SHP77 (cell line): ENCODE results near the gene GLCCI1.
A peak's percentile ranks its signal among the peaks of the same experiment; 100 is the strongest.
"Not testable (repeated sequence)": the region's sequence is repeated elsewhere in the genome, so short reads cannot be mapped to it uniquely, and the experiment has no call there.

Source experiments
- DNase-seq, 2 experiments: peaks; one replicate each; lab custom pipeline; 2025; lab: John Stamatoyannopoulos, UW

Gene GLCCI1

DNA sequence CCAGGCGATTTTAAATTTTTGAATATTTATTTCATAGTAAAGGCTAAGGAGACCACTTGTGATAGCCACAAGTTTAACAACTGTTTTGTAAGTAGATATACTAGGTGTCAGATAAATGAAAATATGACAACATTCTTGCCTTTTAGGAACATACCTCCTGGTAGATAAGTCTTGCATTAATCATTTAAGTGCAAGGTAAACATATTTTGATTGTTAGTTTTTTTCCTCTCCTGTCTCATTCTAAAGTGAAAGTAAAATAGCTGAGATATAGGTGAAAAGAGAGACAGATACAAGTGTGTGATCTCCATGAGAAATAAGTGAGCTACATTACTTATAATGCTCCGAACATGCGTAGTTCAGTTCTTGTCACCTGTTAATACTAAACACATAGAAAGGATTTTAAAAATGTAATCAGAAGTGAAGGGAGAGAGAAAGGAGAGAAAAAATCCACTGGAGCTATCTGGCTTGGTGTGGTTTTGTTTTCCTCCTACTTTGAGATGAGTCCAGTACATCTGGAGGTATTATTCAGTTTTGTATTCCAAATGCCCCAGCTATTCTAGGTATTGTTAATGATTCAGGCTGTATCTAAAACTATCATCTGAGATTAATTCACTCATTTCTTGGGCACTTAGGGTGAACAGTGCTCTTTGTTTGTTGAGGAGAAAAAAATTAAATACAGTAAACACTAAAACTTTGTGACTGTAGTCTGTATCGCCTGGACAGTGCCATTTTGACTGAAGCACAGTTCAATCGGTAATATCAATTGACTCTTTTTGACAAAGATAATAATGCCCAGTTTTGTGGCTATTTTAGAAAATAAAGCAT is 21.2 kb downstream of the GLCCI1 start:
- no peak for DNase-seq

DNA sequence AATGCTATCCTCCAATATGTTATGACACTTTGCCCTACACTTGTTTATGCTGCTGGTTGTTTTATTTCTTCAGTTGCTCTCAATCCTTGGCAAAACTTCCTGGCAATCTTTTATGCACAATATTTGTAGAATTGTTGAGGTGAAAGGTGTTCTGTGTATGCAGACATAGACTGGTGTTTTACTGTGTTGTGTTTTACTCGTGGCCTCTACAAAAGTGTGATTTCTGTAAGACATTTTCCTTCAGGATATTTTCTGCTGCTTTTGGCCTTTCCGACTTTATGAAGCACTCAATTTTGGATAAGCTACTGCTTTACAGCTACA is 21.8 kb downstream of the GLCCI1 start:
- no peak for DNase-seq

DNA sequence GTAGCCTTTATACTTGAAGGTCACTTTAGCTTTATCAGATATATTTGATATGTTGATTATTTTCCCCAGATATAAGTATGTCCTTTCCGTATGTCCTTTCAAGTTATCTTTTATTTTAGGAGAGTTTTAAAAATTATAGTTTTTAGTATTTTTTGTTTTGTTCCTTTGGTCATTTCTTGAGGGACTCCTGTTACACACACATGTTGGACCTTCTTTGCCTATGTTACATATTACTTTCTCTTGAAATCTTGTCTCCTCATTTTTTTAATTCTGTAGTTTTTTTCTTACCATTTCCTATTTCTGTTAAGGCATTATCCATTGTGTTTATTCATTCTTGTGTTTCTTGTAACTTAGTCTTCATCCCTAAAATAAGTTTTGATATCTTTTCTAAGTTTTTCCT is 23.9 kb downstream of the GLCCI1 start:
- no peak for DNase-seq

DNA sequence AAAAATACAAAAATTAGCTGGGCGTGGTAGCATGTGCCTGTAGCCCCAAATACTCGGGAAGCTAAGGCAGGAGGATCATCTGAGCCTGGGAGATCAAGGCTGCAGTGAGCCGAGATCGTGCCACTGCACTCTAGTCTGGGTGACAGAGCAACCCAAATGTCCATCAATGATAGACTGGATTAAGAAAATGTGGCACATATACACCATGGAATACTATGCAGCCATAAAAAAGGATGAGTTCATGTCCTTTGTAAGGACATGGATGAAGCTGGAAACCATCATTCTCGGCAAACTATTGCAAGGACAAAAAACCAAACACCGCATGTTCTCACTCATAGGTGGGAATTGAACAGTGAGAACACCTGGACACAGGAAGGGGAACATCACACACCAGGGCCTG is 26.8 kb downstream of the GLCCI1 start:
- DNase-seq: not testable (repeated sequence)

DNA sequence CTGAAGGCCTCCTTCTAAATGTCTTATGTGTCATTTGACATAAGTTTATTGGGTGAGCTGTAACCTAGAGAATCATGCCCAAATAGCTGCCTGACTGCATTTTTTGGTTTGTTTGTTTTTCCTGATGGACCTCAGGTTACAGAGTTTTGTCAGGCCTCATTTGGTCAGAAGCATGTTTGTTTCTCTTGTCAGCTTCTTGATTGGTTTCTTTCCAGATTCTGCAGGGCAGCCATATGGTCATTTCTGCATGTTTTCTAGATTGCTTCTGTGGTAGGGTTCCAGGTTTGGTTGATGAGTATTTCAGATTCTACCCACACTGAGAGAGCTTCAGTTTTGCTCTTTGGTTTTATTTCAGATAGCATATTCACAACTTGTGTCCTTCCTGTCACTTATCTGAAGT is 28.0 kb downstream of the GLCCI1 start:
- DNase-seq: no peak

DNA sequence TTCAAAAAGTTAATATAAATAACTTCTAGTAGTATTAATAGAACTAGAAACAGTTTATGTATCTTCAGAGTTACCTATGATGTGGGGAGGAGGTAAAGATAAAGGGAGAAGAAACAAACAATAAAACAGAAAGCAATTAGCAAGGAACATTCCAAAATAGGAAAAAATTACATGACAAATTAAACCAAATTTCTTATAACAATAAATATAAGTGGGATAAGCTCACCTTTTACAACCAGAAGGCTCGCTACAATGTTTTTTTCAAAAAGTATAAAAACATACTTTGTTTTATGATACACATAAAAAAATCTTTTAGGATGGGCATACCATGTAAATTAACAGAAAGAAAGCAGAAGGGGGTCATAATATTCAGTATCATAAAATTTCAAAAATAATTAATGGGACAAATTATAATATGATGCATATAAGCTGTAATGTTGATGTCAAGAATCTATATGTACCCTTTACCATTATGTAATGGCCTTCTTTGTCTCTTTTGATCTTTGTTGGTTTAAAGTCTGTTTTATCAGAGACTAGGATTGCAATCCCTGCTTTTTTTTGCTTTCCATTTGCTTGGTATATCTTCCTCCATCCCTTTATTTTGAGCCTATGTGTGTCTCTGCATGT is 31.8 kb downstream of the GLCCI1 start:
- DNase-seq: no peak

DNA sequence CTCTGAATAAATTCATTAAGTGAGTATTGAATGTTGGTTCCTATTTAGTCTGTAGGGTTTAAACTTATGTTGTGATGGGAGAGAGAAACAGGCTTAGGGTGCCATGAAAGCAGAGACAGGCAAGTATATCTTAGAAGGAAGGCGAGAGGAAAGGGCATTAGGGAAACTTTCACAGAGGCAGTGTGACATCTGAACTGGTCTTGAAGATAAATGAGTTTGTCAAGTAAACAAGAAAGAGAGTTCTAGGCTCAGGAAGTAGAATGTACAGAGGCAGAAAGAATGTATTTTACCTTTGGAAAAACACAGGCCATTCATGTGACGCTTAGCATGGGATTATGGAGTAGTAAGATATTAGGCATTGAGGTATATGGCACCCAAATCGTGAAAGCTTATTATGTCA is 34.5 kb downstream of the GLCCI1 start:
- no peak for DNase-seq

DNA sequence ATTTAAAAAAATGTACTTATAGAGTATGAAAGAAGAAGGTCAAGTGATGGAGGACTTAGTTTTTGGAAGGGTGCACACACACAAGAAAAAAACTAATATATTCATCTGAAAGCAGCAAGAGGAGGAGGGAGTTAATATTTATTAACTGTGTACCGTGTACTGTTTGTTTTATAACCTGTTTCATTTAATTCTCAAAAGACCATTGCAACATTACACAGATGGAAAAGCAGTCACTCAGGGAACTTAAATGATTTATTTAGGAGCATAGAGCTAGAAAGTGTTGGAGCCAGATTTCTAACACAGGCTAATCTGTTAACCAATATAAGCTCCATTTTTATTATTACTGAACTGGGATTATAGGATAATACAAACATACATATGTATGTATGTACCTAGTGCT is 36.7 kb downstream of the GLCCI1 start:
- DNase-seq: no peak

DNA sequence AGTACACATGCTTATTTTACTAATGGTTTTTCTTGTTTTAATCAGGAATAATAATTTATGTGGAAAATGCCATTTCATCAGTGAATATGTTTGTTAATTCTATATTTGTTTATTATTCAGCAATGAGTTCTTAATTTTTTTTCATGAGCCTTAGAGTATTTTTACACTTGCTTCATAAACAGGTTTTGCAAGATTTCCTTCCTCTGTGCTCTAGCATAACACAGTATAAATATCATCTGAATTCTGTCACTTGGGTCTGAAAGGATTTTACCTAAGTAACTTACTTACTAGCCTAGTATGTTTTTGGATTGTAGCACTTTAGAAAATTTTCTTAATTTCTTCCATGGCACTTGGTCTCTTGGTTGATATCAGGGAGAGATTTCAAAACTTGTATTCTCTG is 45.8 kb downstream of the GLCCI1 start:
- no peak for DNase-seq

DNA sequence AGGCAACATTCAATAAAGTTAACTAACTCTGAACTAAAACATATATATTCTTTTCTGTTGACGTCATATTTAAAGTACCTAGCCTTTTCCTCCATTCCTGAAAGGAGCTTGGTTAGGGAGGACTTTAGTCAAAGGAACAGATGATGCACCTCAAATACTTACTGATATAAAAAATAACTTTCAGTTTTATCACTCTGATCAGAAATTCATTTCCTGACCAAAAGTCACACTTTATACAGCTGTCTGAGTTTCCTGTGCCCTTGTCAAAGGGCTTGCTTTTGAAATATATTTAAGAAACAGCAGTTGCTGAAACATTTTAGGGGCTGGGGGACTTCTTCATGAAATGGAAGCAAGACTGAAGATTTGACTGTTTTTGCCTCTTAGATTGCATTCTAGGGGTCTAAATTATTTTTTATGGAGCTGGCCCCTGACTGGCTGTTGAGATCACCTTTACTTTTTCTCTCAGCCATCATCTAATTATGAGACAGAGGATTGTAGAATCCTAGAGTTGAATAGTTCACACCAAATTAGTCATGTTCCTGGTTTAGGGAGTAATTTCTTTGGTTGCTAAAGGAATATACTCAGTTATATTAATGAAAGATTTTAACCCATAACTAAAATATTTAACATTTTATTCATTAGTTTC is 46.6 kb downstream of the GLCCI1 start:
- DNase-seq: no peak

DNA sequence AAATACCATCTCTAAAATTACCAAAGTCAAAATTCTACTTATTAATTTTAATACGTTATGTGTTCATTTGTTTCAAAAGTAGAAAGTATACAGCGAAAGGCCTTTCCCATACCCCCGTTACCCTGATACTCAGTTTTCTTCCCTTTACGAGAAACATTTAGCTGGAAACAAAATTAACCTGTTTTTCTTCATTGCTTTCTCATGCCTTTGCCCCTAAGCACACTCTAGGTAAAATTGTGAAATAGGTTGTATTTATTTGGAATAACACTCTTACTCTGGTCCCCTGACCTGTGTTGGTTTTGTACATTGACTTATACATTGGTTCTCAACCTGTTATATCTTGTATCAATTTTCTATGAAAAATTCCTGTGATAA is 47.1 kb downstream of the GLCCI1 start:
- DNase-seq: no peak

DNA sequence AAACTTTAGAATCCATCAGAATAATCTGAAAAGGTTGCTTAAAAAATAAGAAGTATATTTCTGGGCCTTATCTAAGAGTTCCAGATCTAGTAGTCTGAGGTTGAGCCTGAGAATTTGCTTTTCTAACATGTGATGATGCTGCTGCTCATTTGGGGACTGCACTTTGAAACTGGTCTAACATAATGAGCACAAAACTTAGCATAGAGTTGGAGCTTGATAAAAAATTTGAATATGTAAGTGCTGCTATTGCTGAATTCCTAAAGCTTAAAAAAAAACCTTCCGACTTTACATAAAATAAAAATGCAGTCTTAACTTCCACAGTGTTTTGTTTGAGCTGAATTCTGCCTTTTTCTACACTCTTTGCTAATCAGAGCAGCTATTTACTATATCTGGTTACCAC is 48.8 kb downstream of the GLCCI1 start:
- no peak for DNase-seq

DNA sequence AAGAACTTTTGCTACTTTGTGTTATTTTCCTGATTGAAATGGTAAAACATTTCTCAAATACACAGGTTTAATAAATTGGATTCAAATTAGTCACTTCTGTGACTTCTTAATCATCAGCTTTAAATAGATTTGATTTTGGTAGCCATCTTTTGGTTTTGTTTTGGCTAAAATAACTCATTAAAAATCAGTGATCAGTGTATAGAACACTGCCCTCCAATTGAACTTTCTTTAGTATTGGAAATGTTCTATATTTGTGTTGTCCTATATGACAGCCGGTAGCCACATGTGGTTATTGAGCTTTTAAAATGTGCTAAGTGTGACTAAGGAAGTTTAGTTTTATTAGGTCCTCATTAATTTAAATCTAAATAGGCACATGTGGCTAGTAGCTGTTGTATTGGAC is 50.4 kb downstream of the GLCCI1 start:
- DNase-seq: no peak

DNA sequence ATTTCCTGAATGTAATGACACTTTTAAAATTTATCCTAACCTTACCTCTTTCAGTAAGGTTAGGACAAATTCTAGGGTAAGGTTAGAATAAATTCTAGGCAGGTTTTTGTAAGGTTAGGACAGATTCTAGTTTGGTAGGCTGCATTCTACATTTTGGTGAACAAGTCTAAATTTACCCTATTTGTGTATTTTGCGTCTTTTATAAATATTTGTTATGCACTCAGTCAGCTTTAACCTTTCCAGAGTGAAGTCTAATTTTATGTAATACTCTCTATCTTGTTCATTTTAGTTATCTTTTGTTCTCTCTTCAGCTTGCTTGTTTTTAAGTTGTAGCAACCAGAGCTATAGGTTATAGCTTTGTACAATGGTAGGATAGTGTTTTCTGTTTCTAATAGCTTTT is 54.0 kb downstream of the GLCCI1 start:
- DNase-seq: no peak

DNA sequence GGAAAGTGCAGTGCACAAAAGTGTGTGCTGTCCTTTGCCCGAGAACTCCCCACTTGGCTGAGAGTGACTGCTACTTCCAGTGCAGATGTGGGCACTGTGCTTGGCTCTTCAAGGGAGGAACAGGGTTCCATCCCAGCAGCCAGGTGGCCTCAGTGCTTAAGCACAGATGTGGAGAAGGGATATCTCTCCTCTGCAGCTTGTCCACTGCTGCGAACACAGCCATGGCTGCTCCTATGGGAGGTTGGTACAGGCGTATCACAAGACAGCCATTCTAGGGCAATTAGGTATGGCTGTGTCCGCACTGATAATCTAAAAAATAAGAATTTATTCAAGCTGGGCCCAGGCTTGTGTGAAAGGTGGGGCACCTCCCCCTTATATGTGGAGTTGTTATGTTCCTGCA is 66.6 kb downstream of the GLCCI1 start:
- DNase-seq: no peak

DNA sequence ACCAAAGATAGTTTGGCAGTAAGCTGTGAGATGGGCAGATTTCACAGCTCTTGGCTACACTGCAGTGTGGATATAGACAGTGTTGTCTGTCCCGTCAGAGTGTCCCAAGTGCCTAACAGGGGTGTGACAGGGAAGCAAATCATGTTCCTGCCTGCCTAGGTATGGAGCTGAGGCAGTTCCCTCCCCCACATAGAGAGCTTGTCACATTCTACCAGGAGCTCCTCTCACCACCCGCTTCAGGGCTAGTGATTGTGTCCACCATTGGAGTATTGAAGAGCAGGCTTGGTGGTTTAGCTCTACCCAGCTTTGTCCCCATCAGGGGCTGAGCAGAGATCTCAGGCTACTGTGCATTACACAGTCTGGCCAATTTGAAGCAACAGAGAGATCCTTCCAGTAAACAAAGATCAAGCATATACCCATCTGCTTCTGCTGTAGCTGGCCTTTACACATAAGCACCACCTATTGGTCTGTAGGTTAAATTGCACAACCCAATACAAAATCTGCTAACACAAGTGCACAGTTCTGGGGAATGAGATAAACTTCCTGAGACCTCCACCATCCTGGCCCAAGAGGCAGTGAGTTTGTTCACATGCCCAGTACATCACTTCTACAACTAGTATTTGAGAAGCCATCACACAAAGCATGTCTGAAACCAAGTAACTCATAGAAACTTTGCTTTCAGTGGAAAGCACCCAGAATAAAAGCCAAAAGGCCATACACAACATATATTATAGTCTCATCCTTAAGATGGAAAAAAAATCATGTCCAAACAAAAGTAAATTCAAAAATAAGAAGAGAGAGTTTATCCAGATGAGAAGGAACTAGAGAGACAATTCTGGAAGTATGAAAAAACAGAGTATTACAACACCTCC is 67.3 kb downstream of the GLCCI1 start:
- DNase-seq: peak; percentile 26 to 54

DNA sequence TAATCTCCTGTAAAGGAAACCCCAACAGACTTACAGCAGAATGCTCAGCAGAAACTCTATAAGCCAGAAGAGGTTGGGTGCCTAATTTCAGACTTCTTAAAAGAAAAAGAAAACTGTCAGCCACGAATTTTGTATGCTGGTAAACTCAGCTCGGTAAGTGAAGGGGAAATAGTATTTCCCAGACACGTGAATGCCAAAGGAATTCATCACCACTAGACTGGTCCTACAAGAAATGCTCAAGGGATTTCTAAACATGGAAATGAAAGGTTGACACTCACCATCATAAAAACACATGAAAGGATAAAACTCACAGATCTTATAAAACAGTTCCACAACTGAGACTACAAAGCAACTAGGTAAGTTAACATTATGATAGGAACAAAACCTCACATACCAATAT is 68.6 kb downstream of the GLCCI1 start:
- DNase-seq: no peak

DNA sequence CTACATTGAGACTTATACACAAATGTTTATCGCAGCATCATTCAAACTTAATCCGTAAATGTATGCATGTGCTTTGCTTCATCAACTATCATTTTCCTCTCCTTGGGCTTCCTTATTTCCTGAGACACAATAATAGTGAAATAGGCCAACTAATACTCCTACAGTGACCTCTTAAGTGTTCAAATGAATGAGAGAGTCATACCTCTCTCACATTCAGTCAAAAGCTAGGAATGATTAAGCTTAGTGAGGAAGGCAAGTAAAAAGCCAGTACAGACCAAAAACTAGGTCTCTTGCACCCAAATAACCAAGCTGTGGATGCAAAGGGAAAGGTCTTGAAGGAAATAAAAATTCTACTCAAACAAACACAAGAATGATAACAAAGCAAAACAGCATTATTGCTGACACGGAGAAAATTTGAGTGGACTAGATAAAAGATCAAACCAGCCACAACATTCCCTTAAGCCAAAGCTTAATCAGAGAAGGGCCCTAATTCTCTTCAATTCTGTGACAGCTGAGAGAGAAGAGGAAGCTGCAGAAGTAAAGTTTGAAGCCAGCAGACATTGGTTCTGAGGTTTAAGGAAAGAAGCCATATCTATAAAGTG is 72.3 kb downstream of the GLCCI1 start:
- no peak for DNase-seq

DNA sequence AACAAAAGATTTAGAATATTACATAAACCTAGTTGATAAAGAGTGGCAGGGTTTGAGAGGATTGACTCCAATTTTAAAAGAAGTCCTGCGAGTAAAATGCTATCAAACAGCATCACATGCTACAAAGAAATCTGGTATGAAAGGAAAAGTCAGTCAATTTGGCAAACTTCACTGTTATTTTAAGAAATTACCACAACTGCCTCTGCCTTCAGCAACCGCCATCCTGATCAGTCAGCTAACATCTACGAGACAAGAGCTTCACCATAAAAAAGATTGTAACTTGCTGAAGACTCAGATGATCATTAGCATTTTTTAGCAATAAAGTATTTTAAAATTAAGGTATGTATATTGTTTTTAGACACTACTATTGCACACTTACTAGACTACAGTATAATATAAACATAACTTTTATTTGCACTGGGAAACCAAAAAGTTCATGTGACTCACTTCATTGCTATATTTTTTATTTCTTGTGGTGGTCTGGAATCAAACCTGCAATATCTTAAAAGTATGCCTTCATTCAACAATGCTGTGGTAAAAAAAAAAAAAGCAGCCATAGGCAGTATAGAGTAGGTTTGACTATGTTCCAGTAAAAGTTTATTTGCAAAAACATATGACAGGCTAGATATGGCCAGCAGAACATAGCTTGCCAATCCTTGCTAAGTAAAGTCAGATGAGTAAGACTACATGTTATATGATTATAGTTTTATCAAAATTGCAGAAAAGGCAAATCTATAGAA is 74.4 kb downstream of the GLCCI1 start:
- no peak for DNase-seq

DNA sequence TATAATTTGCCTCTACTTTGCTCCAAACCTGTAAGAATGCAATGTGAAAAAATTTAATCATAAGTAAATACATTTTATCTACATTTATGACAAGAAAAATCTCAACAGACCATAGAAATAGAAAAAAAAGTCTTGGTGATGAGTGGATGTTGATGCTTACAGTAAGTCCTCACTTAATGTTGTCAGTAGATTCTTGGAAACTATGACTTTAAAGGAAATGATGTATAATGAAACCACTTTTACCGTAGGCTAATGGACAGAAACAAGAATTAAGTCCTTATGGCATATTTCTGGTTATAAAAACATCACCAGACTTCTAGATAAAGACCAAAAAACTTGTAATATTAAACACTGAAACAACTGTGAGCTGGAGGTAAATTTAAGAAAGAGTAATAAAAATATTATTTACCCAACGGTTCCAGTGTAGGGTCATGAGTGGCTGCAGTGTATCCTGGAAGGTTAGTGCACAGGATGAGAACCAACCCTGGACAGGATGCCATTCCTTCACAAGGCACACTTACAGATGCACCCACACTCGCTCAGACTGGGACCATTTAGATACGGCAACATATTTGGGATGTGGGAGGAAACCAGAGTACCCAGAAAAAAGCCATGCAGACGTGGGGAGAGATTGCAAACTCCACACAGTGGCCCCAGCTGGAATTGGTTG is 76.3 kb downstream of the GLCCI1 start:
- no peak for DNase-seq

DNA sequence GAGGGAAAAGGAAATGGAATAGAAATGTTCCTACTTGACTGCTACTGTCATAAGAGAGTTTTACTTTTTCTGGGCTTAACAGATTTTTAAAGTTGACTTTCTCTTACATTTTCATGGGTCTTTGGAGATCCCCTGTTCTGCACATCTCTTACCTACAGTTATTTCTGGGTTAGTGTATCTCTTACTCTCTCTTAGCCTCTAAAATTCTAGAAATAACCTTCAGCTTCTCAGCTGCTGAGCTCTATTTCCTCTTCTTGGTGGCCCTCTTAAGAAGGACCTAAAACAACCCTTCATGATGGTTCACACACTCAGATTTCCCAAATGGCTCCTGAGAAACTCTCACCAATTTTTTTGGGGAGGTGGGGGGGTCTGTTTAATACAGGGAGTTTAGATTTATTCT is 79.5 kb downstream of the GLCCI1 start:
- not testable (repeated sequence) for DNase-seq
